IMR-90 (cell line): ENCODE results near the gene PLEKHA4. TPM values are rescaled to one million over a fixed set of nuclear protein-coding genes. Genes with fewer than 3 reads are reported as not detected.
A peak's percentile ranks its signal among the peaks of the same experiment; 100 is the strongest.

Experiments used
- ATAC-seq: fragments of 200-7000 bp; cut with Tn5 transposase; 2 replicates; pipeline ENCODE4 v1.9.1; 2020; ENCODE audit warnings: low read depth, mild to moderate bottlenecking, moderate library complexity
- BruUV-seq: library from RNA; stranded (reverse); fragments of 400-500 nt; replicated peaks from 2 replicates; lab custom pipeline; 2021; lab: Mats Ljungman, UMichigan
- CTCF ChIA-PET: fragments of 300-600 bp; formaldehyde crosslinking; extraction: SDS; loops from one replicate; lab custom pipeline; 2021; ENCODE audit warnings: antibody characterized with exemption; lab: Yijun Ruan, JAX
- POLR2A ChIA-PET: fragments of 300-600 bp; sonication (Branson Sonifier 250); formaldehyde crosslinking; loops from one replicate; lab custom pipeline; 2022; ENCODE audit warnings: antibody characterized with exemption; ENCODE audit not compliant: unreplicated experiment; lab: Charles Lee
- DNase-seq: peaks from one replicate; pipeline ENCODE4 v3.0.0; 2013
- H2AFZ ChIP-seq: replicated peaks from 2 replicates; pipeline ENCODE3; 2013; ENCODE audit warnings: low read length, mild to moderate bottlenecking; ENCODE audit not compliant: poor library complexity
- H2AK5ac ChIP-seq: 2 replicates; pipeline ENCODE4 v1.6.1; 2013; ENCODE audit warnings: low read depth, low read length, inconsistent platforms
- H2AK9ac ChIP-seq: replicated peaks from 2 replicates; pipeline ENCODE3; 2013; ENCODE audit warnings: mild to moderate bottlenecking, low read depth, low read length, moderate library complexity; ENCODE audit not compliant: poor library complexity
- H2BK120ac ChIP-seq: 2 replicates; pipeline ENCODE4 v1.6.1; 2013; ENCODE audit warnings: low read depth, low read length, inconsistent platforms
- H2BK15ac ChIP-seq: 3 replicates; pipeline ENCODE4 v1.6.1; 2013; ENCODE audit warnings: low read depth, low read length, inconsistent platforms
- H2BK20ac ChIP-seq: 2 replicates; pipeline ENCODE4 v1.6.1; 2013; ENCODE audit warnings: low read depth, mild to moderate bottlenecking, inconsistent platforms, low read length, moderate library complexity
- H2BK5ac ChIP-seq: 2 replicates; pipeline ENCODE4 v1.6.1; 2013; ENCODE audit warnings: mild to moderate bottlenecking, low read depth, low read length, inconsistent platforms; ENCODE audit not compliant: poor library complexity, severe bottlenecking
- H3K14ac ChIP-seq: replicated peaks from 2 replicates; pipeline ENCODE4 v1.6.1; 2013; ENCODE audit warnings: low read depth, low read length, inconsistent platforms
- H3K18ac ChIP-seq: 2 replicates; pipeline ENCODE4 v1.6.1; 2013; ENCODE audit warnings: low read depth, low read length, control low read depth
- H3K23ac ChIP-seq: 2 replicates; pipeline ENCODE4 v1.6.1; 2013; ENCODE audit warnings: low read depth, low read length, inconsistent platforms
- H3K27ac ChIP-seq: 2 replicates; pipeline ENCODE4 v1.5.1; 2013; ENCODE audit warnings: mild to moderate bottlenecking, control low read depth, low read length; ENCODE audit not compliant: insufficient read depth
- H3K27me3 ChIP-seq: 2 replicates; pipeline ENCODE4 v1.6.1; 2013; ENCODE audit warnings: low read length; ENCODE audit not compliant: control insufficient read depth, insufficient read depth
- H3K36me3 ChIP-seq: 2 replicates; pipeline ENCODE4 v1.6.1; 2013; ENCODE audit warnings: low read length, mixed read lengths; ENCODE audit not compliant: control insufficient read depth, insufficient read depth
- H3K4ac ChIP-seq: 2 replicates; pipeline ENCODE4 v1.6.1; 2013; ENCODE audit warnings: low read depth, low read length, inconsistent platforms
- H3K4me1 ChIP-seq: 2 replicates; pipeline ENCODE4 v1.6.1; 2013; ENCODE audit warnings: low read length, mixed read lengths; ENCODE audit not compliant: control insufficient read depth, insufficient read depth
- H3K4me2 ChIP-seq: 2 replicates; pipeline ENCODE4 v1.6.1; 2013; ENCODE audit warnings: low read depth, mild to moderate bottlenecking, control low read depth, low read length, moderate library complexity
- H3K4me3 ChIP-seq: 2 replicates; pipeline ENCODE4 v1.5.1; 2013; ENCODE audit warnings: low read depth, mild to moderate bottlenecking, control low read depth, low read length, moderate library complexity; ENCODE audit not compliant: insufficient read depth
- H3K56ac ChIP-seq: 2 replicates; pipeline ENCODE4 v1.6.1; 2013; ENCODE audit warnings: low read length, inconsistent platforms; ENCODE audit not compliant: insufficient read depth; ENCODE audit errors: extremely low read depth
- H3K79me1 ChIP-seq, 2 experiments: 2 replicates each; pipeline ENCODE4 v1.6.1; 2013; ENCODE audit warnings: low read length in 2 of 2, inconsistent platforms in 1 of 2, low read depth in 1 of 2
- H3K9ac ChIP-seq: 2 replicates; pipeline ENCODE4 v1.6.1; 2013; ENCODE audit warnings: low read depth, low read length, control low read depth
- H3K9me1 ChIP-seq: 2 replicates; pipeline ENCODE4 v1.6.1; 2013; ENCODE audit warnings: low read length, inconsistent platforms; ENCODE audit not compliant: insufficient read depth
- H3K9me3 ChIP-seq: 2 replicates; pipeline ENCODE4 v1.6.1; 2013; ENCODE audit warnings: low read length; ENCODE audit not compliant: control insufficient read depth, insufficient read depth
- H4K20me1 ChIP-seq: 2 replicates; pipeline ENCODE4 v1.6.1; 2013; ENCODE audit warnings: low read length, inconsistent platforms; ENCODE audit not compliant: insufficient read depth
- H4K5ac ChIP-seq: 2 replicates; pipeline ENCODE4 v1.6.1; 2013; ENCODE audit warnings: mild to moderate bottlenecking, low read depth, low read length, control low read depth
- H4K8ac ChIP-seq, 2 experiments: 2 replicates each; pipeline ENCODE4 v1.6.1; 2013; ENCODE audit warnings: low read depth in 2 of 2, low read length in 2 of 2, control low read depth in 1 of 2, inconsistent platforms in 1 of 2
- H4K91ac ChIP-seq: 2 replicates; pipeline ENCODE4 v1.6.1; 2013; ENCODE audit warnings: low read depth, low read length, inconsistent platforms; ENCODE audit not compliant: insufficient read depth
- BHLHE40 ChIP-seq: fragments of 150-350 bp; IDR thresholded peaks from 2 replicates; pipeline ENCODE4 v1.6.1; 2016; ENCODE audit warnings: mild to moderate bottlenecking, low read depth, low read length
- CEBPB ChIP-seq: IDR thresholded peaks from 2 replicates; pipeline ENCODE4 v1.6.1; 2012; ENCODE audit warnings: low read depth, low read length, improper control_type of control experiment
- ELK1 ChIP-seq: fragments of 150-350 bp; IDR thresholded peaks from 2 replicates; pipeline ENCODE4 v1.6.1; 2016; ENCODE audit warnings: low read depth, mild to moderate bottlenecking, low read length, moderate library complexity, borderline replicate concordance
- FOS ChIP-seq: fragments of 150-350 bp; IDR thresholded peaks from 2 replicates; pipeline ENCODE4 v1.6.1; 2016; ENCODE audit warnings: low read depth, low read length
- NFE2L2 ChIP-seq: fragments of 150-350 bp; IDR thresholded peaks from 2 replicates; pipeline ENCODE4 v1.6.1; 2016; ENCODE audit warnings: low read depth, mild to moderate bottlenecking, low read length
- RAD21 ChIP-seq: IDR thresholded peaks from 2 replicates; pipeline ENCODE4 v1.6.1; 2012; ENCODE audit warnings: low read length, improper control_type of control experiment
- RCOR1 ChIP-seq: IDR thresholded peaks from 2 replicates; pipeline ENCODE4 v1.6.1; 2012; ENCODE audit warnings: mild to moderate bottlenecking, low read length, improper control_type of control experiment; ENCODE audit not compliant: insufficient replicate concordance
- RFX5 ChIP-seq: IDR thresholded peaks from 2 replicates; pipeline ENCODE4 v1.8.0; 2012; ENCODE audit warnings: low read depth, mild to moderate bottlenecking, low read length, moderate library complexity
- WGBS, 2 experiments: methylation state at CpG; one replicate each; pipeline versions ENCODE4 v1.1.5 to v1.1.7; 2013; ENCODE audit warnings: missing lambda C conversion rate in 2 of 2; ENCODE audit not compliant: insufficient read length in 1 of 2; ENCODE audit errors: extremely low coverage in 2 of 2; 5-methylcytosine and 5-hydroxymethylcytosine counted together
- dilution Hi-C: fragments of 300-500 bp; cut with HindIII; formaldehyde crosslinking; loops from one replicate; pipeline ENCODE4 v1.14.3; 2018; ENCODE audit warnings: low sequenced_read_pairs; ENCODE audit not compliant: unreplicated experiment
- in situ Hi-C: fragments of 300-500 bp; cut with MboI; formaldehyde crosslinking; loops from 3 replicates; pipeline ENCODE4 v1.14.3; 2019; ENCODE audit warnings: low sequenced_read_pairs, inconsistent platforms, mixed read lengths
- intact Hi-C: fragments of 100-400 bp; cut with micrococcal nuclease; formaldehyde crosslinking; loops from 2 replicates; pipeline ENCODE4 v1.10.0; 2022
- polyA plus RNA-seq, 3 experiments: library from polyadenylated mRNA; depleted of rRNA; stranded (reverse); fragments of >200 nt; gene quantifications; 2 replicates each; pipeline ENCODE4 v1.2.3, GENCODE V29; 2012; ENCODE audit warnings: low replicate concordance in 1 of 3
- total RNA-seq: library from RNA; depleted of rRNA; stranded (reverse); fragments of >200 nt; gene quantifications from 2 replicates; pipeline ENCODE4 v1.2.3, GENCODE V29; 2012

Gene PLEKHA4
- total and polyA plus RNA-seq, 2 of the 4 experiments (the other 2 are of a cell fraction), result 4.5 to 14.4 TPM

- Histone ChIP-seq H4K20me1 (no peaks in the 10 kb centered on the region), H4K8ac (no peak overlapping the region), H4K91ac (no peak overlapping the region), H3K79me1 (no peaks in the 10 kb centered on the region; a peak in 1 of 4 replicates), H3K4me1 (peaks cover 3% of the 10 kb centered on the region; the same call in 1 of the 2 replicates), H3K4ac (no peak overlapping the region), H3K14ac (no peak overlapping the region), H2AFZ (no peak overlapping the region), H2BK5ac (no peak overlapping the region), H3K23ac (no peak overlapping the region), H3K27me3 (no peaks in the 10 kb centered on the region), H3K4me3 (no peak overlapping the region), H3K9me3 (no peaks in the 10 kb centered on the region), H3K56ac (no peak overlapping the region), H2AK9ac (no peak overlapping the region), H2BK15ac (no peak overlapping the region), H3K4me2 (no peak overlapping the region), H3K18ac (no peak overlapping the region), H2BK120ac (no peak overlapping the region), H3K9ac (no peak overlapping the region), H3K9me1 (no peaks in the 10 kb centered on the region), H3K36me3 (no peaks in the 10 kb centered on the region), H3K27ac (no peak overlapping the region), H2BK20ac (no peak overlapping the region), H2AK5ac (no peak overlapping the region), H4K5ac (no peak overlapping the region)
- DNase-seq (peak; percentile 43), ATAC-seq (no peak)
- TF ChIP-seq NFE2L2 (no peak), FOS (no peak), CEBPB (no peak), RFX5 (no peak), ELK1 (no peak), RAD21 (no peak), RCOR1 (no peak), BHLHE40 (no peak)
- no TSS peak for BruUV-seq
- intact Hi-C loops, result no loop called here
- WGBS, 2 experiments, result 90% methylated on average over 4 of the region's 14 CpGs; no CpG with 5 or more reads in 1 of the 2 experiments
- dilution Hi-C loops, result no loop called here
- in situ Hi-C loops, result no loop called here
- ChIA-PET CTCF (interaction anchor here (0.7 kb wide), 1 partner anchor 23 kb away, joined by 3 read pairs; no protein-coding TSS in a partner anchor), POLR2A (no interaction called here)
Observed at GRCh38 chr19:48815870-48816501, 52.4 kb downstream of the PLEKHA4 start.
